Left colon (tissue), 2 donors: ENCODE results near the gene IBSP. TPM values are rescaled to one million over a fixed set of nuclear protein-coding genes. Genes with fewer than 3 reads are reported as not detected.

Source experiments
- ATAC-seq: fragments of 200-7000 bp; cut with Tn5 transposase; one replicate; pipeline ENCODE4 v1.9.1; 2020; ENCODE audit warnings: mild to moderate bottlenecking, moderate library complexity
- DNase-seq, 2 donors: peaks; one replicate each; pipeline ENCODE4 v3.0.0-alpha.2; 2020
- intact Hi-C, 2 donors: fragments of 100-400 bp; cut with DNase I in 1 of 2; cut with micrococcal nuclease in 1 of 2; formaldehyde crosslinking; loops; one replicate each; pipeline versions ENCODE4 v1.11.2 to v1.14.0; 2022; cut with DNase I, micrococcal nuclease
- total RNA-seq, 2 donors: library from RNA; stranded (reverse); fragmentation: NEBNext Ultra II Directional; extraction: Animal tissue kit (Norgen Biotek cat#: 25700); gene quantifications; one replicate each; pipeline ENCODE4 v1.2.1, GENCODE V29; 2021
- donor health status: DM: no; HTN: no; CAD: no.
- donor health status: DM: yes; HTN: yes; CAD: no.

Gene IBSP
- total RNA-seq, 2 donors from 2014 or later, result not detected

DNA sequence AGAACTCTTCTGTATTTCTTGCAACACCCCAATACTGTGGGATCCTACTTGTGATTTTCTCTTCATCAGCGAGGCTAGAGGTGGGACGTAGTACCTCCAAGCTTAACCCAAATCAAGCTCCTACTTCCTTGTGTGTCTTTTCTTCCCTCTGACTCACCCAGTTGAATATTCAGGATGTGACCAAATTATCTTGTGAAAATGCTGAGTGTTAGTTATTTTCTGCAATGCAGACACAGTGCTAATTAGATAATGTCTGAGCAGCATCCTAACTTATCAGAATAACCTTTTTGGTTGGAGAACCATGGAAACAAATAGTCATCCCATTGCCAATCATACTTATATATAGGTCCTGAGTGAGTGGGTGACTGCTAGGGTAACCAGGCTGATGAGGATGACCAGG, 35.8 kb downstream of the IBSP start:
- intact Hi-C loops, result loop anchor here in 1 of 2 donors (5.0 to 10.0 kb wide), 2 partner anchors 293 to 460 kb away; no protein-coding TSS in a partner anchor
- DNase-seq, result no peak
- no peak for ATAC-seq

- intact Hi-C loops, result loop anchor here in 1 of 2 donors (5.0 to 10.0 kb wide), 2 partner anchors 293 to 461 kb away; no protein-coding TSS in a partner anchor
- DNase-seq (no peak), ATAC-seq (no peak)
Measured at GRCh38 chr4:87835743-87836142, 36.4 kb downstream of the IBSP start.

- no peak for ATAC-seq
- no peak for DNase-seq
- intact Hi-C loops, result loop anchor here in 1 of 2 donors (5.0 to 10.0 kb wide), 2 partner anchors 296 to 463 kb away; no protein-coding TSS in a partner anchor
Measured at GRCh38 chr4:87838205-87838604, 38.9 kb downstream of the IBSP start.

GRCh38 chr4:87838890-87839591, 39.7 kb downstream of the IBSP start:
- DNase-seq, result no peak
- intact Hi-C loops, result loop anchor here in 1 of 2 donors (5.0 to 10.0 kb wide), 2 partner anchors 297 to 464 kb away; no protein-coding TSS in a partner anchor
- no peak for ATAC-seq

DNA sequence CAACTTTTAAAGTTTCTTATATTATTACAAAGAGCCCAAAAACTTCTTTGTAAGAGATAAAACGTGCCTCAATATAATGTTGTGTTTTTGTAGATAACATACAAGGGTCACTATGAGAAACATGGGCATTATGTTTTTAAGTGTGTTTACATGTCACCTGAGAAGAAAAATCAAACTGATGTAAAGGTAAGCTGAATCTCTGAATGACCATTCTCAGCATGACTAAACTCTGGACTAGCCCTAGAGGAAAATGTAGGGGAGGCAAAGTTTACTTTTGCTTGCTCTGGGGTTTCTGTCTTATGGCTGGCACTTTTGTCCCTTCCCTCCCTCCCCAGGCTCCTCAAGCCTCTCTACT, 40.2 kb downstream of the IBSP start:
- intact Hi-C loops, result loop anchor here in 1 of 2 donors (5.0 to 10.0 kb wide), 2 partner anchors 297 to 465 kb away; no protein-coding TSS in a partner anchor
- no peak for DNase-seq
- no peak for ATAC-seq

DNA sequence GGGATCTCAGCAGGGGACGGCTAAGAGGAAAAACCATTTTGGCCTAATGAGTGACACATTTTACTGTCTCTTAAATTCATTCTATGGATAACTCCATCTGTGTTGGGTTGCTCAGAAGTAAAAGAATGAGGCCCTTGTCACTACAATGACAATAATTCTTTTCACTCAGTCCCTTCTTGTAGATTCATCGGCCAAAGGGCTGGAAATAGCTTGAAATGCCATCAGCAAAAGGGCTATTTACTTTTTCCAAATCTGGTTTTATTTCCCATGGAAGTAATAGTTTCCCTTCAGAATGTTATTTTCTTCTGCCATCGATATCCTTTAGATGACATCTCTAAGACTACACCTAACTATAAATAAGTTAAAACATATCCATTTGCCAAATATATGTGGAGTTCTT, 40.8 kb downstream of the IBSP start:
- no peak for ATAC-seq
- intact Hi-C loops, result loop anchor here in 1 of 2 donors (10.0 kb wide), 1 partner anchor 375 kb away; no protein-coding TSS in a partner anchor
- DNase-seq, result no peak

GRCh38 chr4:87843936-87844335, 44.6 kb downstream of the IBSP start:
- peak; percentile 29 for ATAC-seq

GRCh38 chr4:87844452-87844851, 45.1 kb downstream of the IBSP start:
- ATAC-seq (no peak), DNase-seq (no peak)
- intact Hi-C loops, result loop anchor here in 1 of 2 donors (10.0 kb wide), 1 partner anchor 370 kb away; no protein-coding TSS in a partner anchor

More at GRCh38 chr4:87843936-87844335, 44.6 kb downstream of the IBSP start:
- intact Hi-C loops, result loop anchor here in 1 of 2 donors (10.0 kb wide), 1 partner anchor 371 kb away; no protein-coding TSS in a partner anchor
- no peak for DNase-seq

DNA sequence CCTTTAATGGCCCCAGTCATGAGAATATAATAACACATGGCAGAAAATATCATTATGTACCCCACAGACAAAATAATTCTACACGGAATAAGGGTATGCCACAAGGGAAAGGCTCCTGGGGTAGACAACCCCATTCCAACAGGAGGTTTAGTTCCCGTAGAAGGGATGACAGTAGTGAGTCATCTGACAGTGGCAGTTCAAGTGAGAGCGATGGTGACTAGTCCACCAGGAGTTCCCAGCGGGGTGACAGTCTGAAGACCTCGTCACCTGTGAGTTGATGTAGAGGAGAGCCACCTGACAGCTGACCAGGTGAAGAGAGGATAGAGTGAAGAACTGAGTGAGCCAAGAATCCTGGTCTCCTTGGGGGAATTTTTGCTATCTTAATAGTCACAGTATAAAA, 46.9 kb downstream of the IBSP start:
- intact Hi-C loops, result loop anchor here (5.0 to 10.0 kb wide), 3 partner anchors 164 to 369 kb away; no protein-coding TSS in a partner anchor

DNA sequence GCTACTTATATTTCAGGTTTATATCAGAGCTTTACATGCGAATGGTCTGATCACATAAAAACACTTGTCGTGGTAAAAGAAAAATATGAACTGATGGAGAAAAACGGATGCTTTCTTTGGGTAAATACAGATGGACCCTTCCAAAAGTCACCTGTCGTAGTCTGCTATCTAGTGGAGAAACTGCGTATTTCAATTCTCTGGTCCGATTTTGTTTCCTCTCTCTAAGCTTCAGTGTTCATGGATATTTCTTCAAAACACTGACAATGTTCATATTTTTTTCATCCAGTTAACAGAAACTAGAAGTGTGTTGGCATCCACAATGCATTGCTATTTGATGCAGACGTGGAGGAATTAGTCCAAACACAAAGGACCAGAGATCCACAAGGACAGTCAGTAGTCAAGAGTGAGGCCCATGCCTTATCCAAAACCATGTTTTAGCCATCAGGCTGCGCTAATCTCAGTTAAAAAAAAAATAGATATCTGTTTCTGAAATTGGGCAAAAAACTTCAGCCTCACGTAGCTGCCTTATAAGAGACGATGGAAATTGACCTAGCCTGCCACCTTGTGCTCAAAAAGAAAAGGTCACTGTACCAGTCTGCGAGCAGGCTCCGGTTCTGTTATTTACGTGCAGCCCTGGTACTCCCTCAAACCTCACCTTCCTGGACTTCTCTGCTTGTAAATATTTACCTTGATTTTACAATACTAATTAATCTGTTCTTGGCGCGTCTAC, 49.4 kb downstream of the IBSP start:
- ATAC-seq (peak; percentile 74), DNase-seq (peak in 1 of 2 donors; percentile 23)
- intact Hi-C loops, result loop anchor here (5.0 to 10.0 kb wide), 3 partner anchors 166 to 366 kb away; no protein-coding TSS in a partner anchor

More for the DNA sequence above, 46.9 kb downstream of the IBSP start:
- DNase-seq (no peak), ATAC-seq (no peak)

DNA sequence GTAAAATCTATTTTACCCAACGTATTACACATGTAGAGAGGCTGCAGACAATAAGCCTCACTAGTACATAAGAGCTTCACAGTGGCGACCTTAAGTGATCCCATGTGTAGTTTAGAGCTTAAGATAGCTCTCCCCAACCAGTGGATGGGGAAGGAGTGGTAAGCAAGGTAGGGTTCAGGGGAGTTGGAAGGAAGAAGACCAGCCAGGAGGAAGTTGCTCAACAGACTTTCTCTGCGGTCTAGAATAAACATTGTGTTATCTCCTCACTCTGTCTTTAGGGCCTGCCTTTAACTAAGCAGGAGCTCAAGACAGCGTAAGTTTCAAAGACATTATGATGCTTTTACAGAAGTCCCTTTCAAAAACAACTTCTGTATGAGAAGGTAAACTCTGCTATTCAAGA, 50.3 kb downstream of the IBSP start:
- DNase-seq, result no peak
- intact Hi-C loops, result loop anchor here (5.0 to 10.0 kb wide), 5 partner anchors 123 to 665 kb away; no protein-coding TSS in a partner anchor
- ATAC-seq, result no peak

- intact Hi-C loops, result loop anchor here in 1 of 2 donors (5.0 to 10.0 kb wide), 2 partner anchors 121 to 663 kb away; no protein-coding TSS in a partner anchor
- ATAC-seq, result no peak
- DNase-seq, result no peak
Measured at GRCh38 chr4:87851332-87851731, 52.0 kb downstream of the IBSP start.

GRCh38 chr4:87851953-87852352, 52.6 kb downstream of the IBSP start:
- ATAC-seq, result no peak
- intact Hi-C loops, result loop anchor here in 1 of 2 donors (5.0 to 10.0 kb wide), 2 partner anchors 120 to 663 kb away; no protein-coding TSS in a partner anchor
- no peak for DNase-seq

GRCh38 chr4:87853108-87853507, 53.8 kb downstream of the IBSP start:
- no peak for DNase-seq
- intact Hi-C loops, result loop anchor here in 1 of 2 donors (5.0 to 10.0 kb wide), 2 partner anchors 119 to 662 kb away; no protein-coding TSS in a partner anchor
- peak; percentile 42 for ATAC-seq

DNA sequence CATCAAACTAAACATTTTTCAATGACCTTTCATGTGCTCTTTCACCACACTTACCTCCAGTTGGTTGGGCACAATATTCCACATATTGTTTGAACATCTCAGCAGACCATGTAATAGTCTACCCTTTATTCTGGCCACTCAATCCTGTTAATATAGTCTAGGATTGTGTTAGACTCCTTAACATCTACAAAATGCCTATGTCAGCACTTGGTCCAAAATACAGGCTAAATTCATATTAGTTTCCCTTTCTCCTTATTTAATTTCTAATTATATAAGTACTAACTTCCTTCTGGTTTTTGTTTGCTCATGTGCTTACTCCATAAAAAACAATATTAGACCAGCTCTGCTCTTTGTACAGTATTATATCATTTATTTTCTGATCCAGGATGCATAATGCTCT, 54.5 kb downstream of the IBSP start:
- intact Hi-C loops, result loop anchor here in 1 of 2 donors (5.0 to 10.0 kb wide), 2 partner anchors 118 to 661 kb away; no protein-coding TSS in a partner anchor
- ATAC-seq, result no peak
- no peak for DNase-seq

DNA sequence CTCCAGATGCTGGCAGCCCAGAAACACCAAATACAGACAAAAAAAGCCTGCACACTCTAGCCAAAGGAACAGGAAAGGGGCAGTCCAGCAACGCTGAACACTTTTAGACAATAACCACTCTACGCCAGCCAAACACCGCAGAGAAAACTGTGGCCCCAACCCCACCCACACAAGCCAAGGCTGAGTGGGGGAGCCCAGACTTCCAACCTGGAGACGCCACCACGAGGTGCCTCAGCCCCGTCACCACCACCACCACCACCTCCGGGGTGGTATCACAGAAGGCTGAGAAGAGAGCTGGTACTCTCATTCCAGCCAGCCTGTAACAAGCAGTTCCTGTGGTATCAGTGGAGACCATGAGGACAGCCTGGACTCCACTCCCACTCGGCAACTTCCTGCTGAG, 56.2 kb downstream of the IBSP start:
- intact Hi-C loops, result loop anchor here in 1 of 2 donors (10.0 kb wide), 1 partner anchor 659 kb away; no protein-coding TSS in a partner anchor
- DNase-seq, result no peak
- no peak for ATAC-seq

DNA sequence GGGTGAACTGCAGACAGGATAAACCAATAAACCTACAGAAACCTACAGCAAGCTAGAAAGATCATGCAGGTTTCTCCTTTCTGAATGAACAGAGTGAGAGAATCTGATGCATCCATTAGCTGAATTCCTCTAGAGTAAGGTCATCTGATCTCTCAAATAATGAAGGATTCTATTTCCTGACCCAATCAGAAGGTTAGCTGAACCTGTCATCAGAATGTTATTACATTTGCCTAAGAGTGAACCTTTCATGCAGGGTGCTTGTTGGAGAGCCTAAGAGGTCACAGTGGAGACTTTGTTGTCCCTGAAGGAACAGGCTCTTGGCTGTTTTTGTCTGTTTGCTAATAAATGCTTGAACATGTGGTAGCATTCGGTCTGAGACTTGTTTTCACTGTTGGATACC, 57.5 kb downstream of the IBSP start:
- ATAC-seq (no peak), DNase-seq (no peak)
- intact Hi-C loops, result loop anchor here in 1 of 2 donors (10.0 kb wide), 1 partner anchor 658 kb away; no protein-coding TSS in a partner anchor

DNA sequence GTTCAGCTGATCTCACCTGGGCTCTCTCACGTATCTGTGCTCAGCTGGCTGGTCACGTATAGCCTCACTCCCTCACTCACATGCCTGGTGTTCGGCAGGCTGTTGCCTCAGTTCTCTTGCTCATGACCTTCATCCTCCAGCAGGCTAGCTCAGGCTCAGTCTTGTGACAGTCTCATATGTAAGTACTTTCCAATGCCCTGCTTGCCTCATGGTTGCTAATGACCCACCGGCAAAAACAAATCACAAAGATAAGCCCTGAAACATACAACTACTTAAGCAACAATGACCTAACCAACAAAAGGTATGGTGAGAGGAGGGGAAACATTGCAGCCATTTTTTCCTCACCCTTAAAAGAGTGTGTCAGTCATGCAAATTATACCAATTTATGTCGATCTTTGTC, 58.4 kb downstream of the IBSP start:
- DNase-seq (no peak), ATAC-seq (no peak)
- intact Hi-C loops, result loop anchor here in 1 of 2 donors (10.0 kb wide), 1 partner anchor 657 kb away; no protein-coding TSS in a partner anchor
